ENCODE data around the gene ACIN1.

ACIN1 gene

GRCh38 chr14:23093526-23093925 is 1.4 kb downstream of the ACIN1 start:
- no peak for DNase-seq (ENCODE audit: low read depth, low spot score)
- CTCF ChIA-PET, result interaction anchor here (0.7 to 9.6 kb wide), 10 partner anchors 9 to 107 kb away, joined by 4 to 133 read pairs (median 12); partner anchors contain the start of gene CIROP
- H3K4me3 ChIP-seq (ENCODE audit: low read depth, low read length), result peak overlapping the region; percentile 100
- no peak for TF ChIP-seq CTCF (IDR thresholded peaks at IDR 0.05; ENCODE audit: insufficient read depth, low read length, missing control alignments)
- POLR2A ChIA-PET, result interaction anchor here (2.5 kb wide), 1 partner anchor 25 kb away, joined by 25 read pairs; no protein-coding TSS in a partner anchor

DNA sequence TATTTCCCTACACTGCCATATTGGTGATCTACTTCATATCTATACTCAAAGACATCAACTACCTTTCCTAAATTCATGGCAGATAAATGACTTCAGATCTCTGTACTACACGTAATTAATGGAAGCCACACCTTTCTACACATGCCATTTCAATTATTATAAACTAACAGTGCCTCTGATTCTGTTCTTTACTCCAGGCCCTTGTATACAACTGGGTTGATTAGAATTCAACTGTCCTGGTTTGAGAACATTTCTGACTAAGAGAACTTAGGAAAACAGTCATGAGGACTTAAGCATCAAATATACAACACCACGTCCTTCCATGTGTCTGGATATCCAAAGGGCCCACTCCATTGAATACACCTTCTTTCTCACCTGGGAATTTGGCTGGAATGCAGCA is 1.8 kb downstream of the ACIN1 start:
- no peak for TF ChIP-seq CTCF (IDR thresholded peaks at IDR 0.05; ENCODE audit: insufficient read depth, low read length, missing control alignments)
- H3K4me3 ChIP-seq (ENCODE audit: low read depth, low read length), result no peak overlapping the region
- ChIA-PET POLR2A (no interaction called here), CTCF (interaction anchor here (1.0 to 7.8 kb wide), 7 partner anchors 15 to 107 kb away, joined by 3 to 173 read pairs (median 5); no protein-coding TSS in a partner anchor)
- no peak for DNase-seq (ENCODE audit: low read depth, low spot score)

GRCh38 chr14:23091294-23092225 is 3.4 kb downstream of the ACIN1 start:
- ChIA-PET POLR2A (interaction anchor here (0.6 to 1.7 kb wide), 4 partner anchors 12 to 30 kb away, joined by 3 to 6 read pairs (median 4); no protein-coding TSS in a partner anchor), CTCF (interaction anchor here (0.5 to 7.8 kb wide), 13 partner anchors 13 to 1762 kb away, joined by 3 to 173 read pairs (median 5); no protein-coding TSS in a partner anchor)
- DNase-seq (ENCODE audit: low read depth, low spot score), result no peak
- no peak for TF ChIP-seq CTCF (IDR thresholded peaks at IDR 0.05; ENCODE audit: insufficient read depth, low read length, missing control alignments)
- no peak overlapping the region for H3K4me3 ChIP-seq (ENCODE audit: low read depth, low read length)

GRCh38 chr14:23090254-23090636 is 4.7 kb downstream of the ACIN1 start:
- no peak overlapping the region for H3K4me3 ChIP-seq (ENCODE audit: low read depth, low read length)
- DNase-seq (ENCODE audit: low read depth, low spot score), result no peak
- no peak for TF ChIP-seq CTCF (IDR thresholded peaks at IDR 0.05; ENCODE audit: insufficient read depth, low read length, missing control alignments)
- ChIA-PET CTCF (interaction anchor here (0.8 to 7.8 kb wide), 9 partner anchors 12 to 113 kb away, joined by 3 to 173 read pairs (median 6); no protein-coding TSS in a partner anchor), POLR2A (interaction anchor here (1.7 kb wide), 1 partner anchor 11 kb away, joined by 6 read pairs; no protein-coding TSS in a partner anchor)

- ChIA-PET POLR2A (interaction anchor here (1.7 kb wide), 1 partner anchor 11 kb away, joined by 6 read pairs; no protein-coding TSS in a partner anchor), CTCF (interaction anchor here (0.8 to 7.8 kb wide), 9 partner anchors 11 to 112 kb away, joined by 3 to 173 read pairs (median 6); no protein-coding TSS in a partner anchor)
- no peak overlapping the region for H3K4me3 ChIP-seq (ENCODE audit: low read depth, low read length)
- DNase-seq (ENCODE audit: low read depth, low spot score), result no peak
- TF ChIP-seq CTCF (IDR thresholded peaks at IDR 0.05; ENCODE audit: insufficient read depth, low read length, missing control alignments), result no peak
Measured at GRCh38 chr14:23089498-23090253, 5.3 kb downstream of the ACIN1 start.
